GM12873 (cell line): ENCODE measurements around the gene MIA.

Experiments
- CTCF ChIP-seq: IDR thresholded peaks from 2 replicates; pipeline ENCODE4 v1.5.1; 2012; ENCODE audit warnings: low read depth, mild to moderate bottlenecking, moderate library complexity, low read length, control low read depth; ENCODE audit not compliant: insufficient read depth; ENCODE audit errors: missing control alignments

The MIA gene

GRCh38 chr19:40799558-40800338 lies 24.4 kb downstream of the MIA start:
- no peak for TF ChIP-seq CTCF

GRCh38 chr19:40800339-40800996 lies 25.1 kb downstream of the MIA start:
- no peak for TF ChIP-seq CTCF

- TF ChIP-seq CTCF = no peak
Observed at GRCh38 chr19:40800997-40801377, 25.7 kb downstream of the MIA start.

- TF ChIP-seq CTCF = no peak
Observed at GRCh38 chr19:40801426-40802299, 26.3 kb downstream of the MIA start.

GRCh38 chr19:40802300-40803169 lies 27.2 kb downstream of the MIA start:
- no peak for TF ChIP-seq CTCF

GRCh38 chr19:40803170-40803856 lies 28.0 kb downstream of the MIA start:
- TF ChIP-seq CTCF = no peak
